Activated T-cell treated with anti-CD3 and anti-CD28 coated beads, Interleukin-2, amount 50 U/mL, for 4 hours (primary cell): ENCODE data around the gene EIF4EBP2. TPM values are rescaled to one million over a fixed set of nuclear protein-coding genes. Genes with fewer than 3 reads are reported as not detected.

Experiments used
- ATAC-seq, 2 donors: fragments of 200-7000 bp; cut with Tn5 transposase; one replicate each; pipeline ENCODE4 v1.10.0; 2021
- DNase-seq: peaks from one replicate; pipeline ENCODE4 v3.0.0-alpha.2; 2020
- H3K27me3 Mint-ChIP-seq: one replicate; pipeline ENCODE4 v1.8.0; 2021; ENCODE audit warnings: low read depth, mixed read lengths
- H3K36me3 Mint-ChIP-seq: one replicate; pipeline ENCODE4 v1.8.0; 2022; ENCODE audit warnings: mixed read lengths; ENCODE audit not compliant: insufficient read depth
- H3K4me1 Mint-ChIP-seq: one replicate; pipeline ENCODE4 v1.8.0; 2021; ENCODE audit warnings: low read depth, mixed read lengths
- H3K4me3 Mint-ChIP-seq: one replicate; pipeline ENCODE4 v1.8.0; 2021; ENCODE audit warnings: mild to moderate bottlenecking, moderate library complexity, mixed read lengths
- H3K9me3 Mint-ChIP-seq: one replicate; pipeline ENCODE4 v1.8.0; 2021; ENCODE audit warnings: mixed read lengths
- total RNA-seq, 3 donors: library from RNA; stranded (reverse); gene quantifications; one replicate each; pipeline ENCODE4 v1.2.1, GENCODE V29; 2021

EIF4EBP2 gene
- total RNA-seq, 3 donors from 2014 or later = 28.0 to 29.4 (median 28.3) TPM

- no peak for DNase-seq
- no peak for ATAC-seq
- Mint-ChIP-seq H3K4me3 (peak overlapping the region; percentile 55), H3K27me3 (no peaks in the 10 kb centered on the region), H3K4me1 (peaks cover 35% of the 10 kb centered on the region), H3K9me3 (no peaks in the 10 kb centered on the region), H3K36me3 (peaks cover 3% of the 10 kb centered on the region)
These were observed 28.8 kb downstream of the EIF4EBP2 start for GRCh38 chr10:70432561-70433263.

GRCh38 chr10:70433581-70434280 lies 29.8 kb downstream of the EIF4EBP2 start:
- Mint-ChIP-seq H3K36me3 (no peaks in the 10 kb centered on the region), H3K4me3 (no peak overlapping the region), H3K4me1 (peaks cover 35% of the 10 kb centered on the region), H3K27me3 (peaks cover 5% of the 10 kb centered on the region), H3K9me3 (no peaks in the 10 kb centered on the region)
- DNase-seq (no peak), ATAC-seq (no peak)

GRCh38 chr10:70435241-70436085 lies 31.5 kb downstream of the EIF4EBP2 start:
- DNase-seq = no peak
- H3K9me3 Mint-ChIP-seq = no peaks in the 10 kb centered on the region
- ATAC-seq = no peak
- no peak overlapping the region for H3K4me3 Mint-ChIP-seq
- H3K36me3 Mint-ChIP-seq = no peaks in the 10 kb centered on the region
- peaks cover 40% of the 10 kb centered on the region for H3K4me1 Mint-ChIP-seq
- peaks cover 18% of the 10 kb centered on the region for H3K27me3 Mint-ChIP-seq

- Mint-ChIP-seq H3K4me3 (no peak overlapping the region), H3K4me1 (peaks cover 38% of the 10 kb centered on the region), H3K27me3 (peaks cover 35% of the 10 kb centered on the region), H3K36me3 (no peaks in the 10 kb centered on the region), H3K9me3 (no peaks in the 10 kb centered on the region)
- ATAC-seq (no peak), DNase-seq (no peak)
These were observed 33.8 kb downstream of the EIF4EBP2 start for GRCh38 chr10:70437721-70438120.

GRCh38 chr10:70440296-70441160 lies 36.6 kb downstream of the EIF4EBP2 start:
- H3K9me3 Mint-ChIP-seq = no peaks in the 10 kb centered on the region
- no peaks in the 10 kb centered on the region for H3K36me3 Mint-ChIP-seq
- ATAC-seq (peak; percentile 61 to 75), DNase-seq (no peak)
- peaks cover 20% of the 10 kb centered on the region for H3K4me1 Mint-ChIP-seq
- H3K4me3 Mint-ChIP-seq = peak overlapping the region; percentile 57
- peaks cover 38% of the 10 kb centered on the region for H3K27me3 Mint-ChIP-seq

GRCh38 chr10:70441161-70441894 lies 37.4 kb downstream of the EIF4EBP2 start, which contains the start of gene NODAL:
Gene NODAL, minus strand, starts transcription at chr10:70441681. Its CDS starts 14 bp downstream, at chr10:70441667.
- H3K36me3 Mint-ChIP-seq = no peaks in the 10 kb centered on the region
- DNase-seq = no peak
- H3K4me1 Mint-ChIP-seq = peaks cover 20% of the 10 kb centered on the region
- no peaks in the 10 kb centered on the region for H3K9me3 Mint-ChIP-seq
- peak within 1 kb of the TSS; percentile 57 for H3K4me3 Mint-ChIP-seq
- peaks cover 38% of the 10 kb centered on the region for H3K27me3 Mint-ChIP-seq
- ATAC-seq = peak; percentile 59 to 67

GRCh38 chr10:70441895-70442309 lies 38.0 kb downstream of the EIF4EBP2 start:
- no peaks in the 10 kb centered on the region for H3K9me3 Mint-ChIP-seq
- no peaks in the 10 kb centered on the region for H3K36me3 Mint-ChIP-seq
- ATAC-seq (no peak), DNase-seq (no peak)
- peaks cover 20% of the 10 kb centered on the region for H3K4me1 Mint-ChIP-seq
- peaks cover 38% of the 10 kb centered on the region for H3K27me3 Mint-ChIP-seq
- peak overlapping the region; percentile 6 for H3K4me3 Mint-ChIP-seq

- DNase-seq (no peak), ATAC-seq (no peak)
- Mint-ChIP-seq H3K27me3 (peaks cover 38% of the 10 kb centered on the region), H3K36me3 (no peaks in the 10 kb centered on the region), H3K9me3 (no peaks in the 10 kb centered on the region), H3K4me1 (peaks cover 20% of the 10 kb centered on the region), H3K4me3 (no peak overlapping the region)
These were observed 38.5 kb downstream of the EIF4EBP2 start for GRCh38 chr10:70442332-70442988.

- no peak overlapping the region for H3K4me3 Mint-ChIP-seq
- H3K36me3 Mint-ChIP-seq = no peaks in the 10 kb centered on the region
- no peak for ATAC-seq
- peaks cover 20% of the 10 kb centered on the region for H3K4me1 Mint-ChIP-seq
- no peak for DNase-seq
- H3K9me3 Mint-ChIP-seq = no peaks in the 10 kb centered on the region
- H3K27me3 Mint-ChIP-seq = peaks cover 27% of the 10 kb centered on the region
These were observed 40.8 kb downstream of the EIF4EBP2 start for GRCh38 chr10:70444744-70445143.

- DNase-seq = no peak
- ATAC-seq = no peak
- H3K9me3 Mint-ChIP-seq = no peaks in the 10 kb centered on the region
- H3K27me3 Mint-ChIP-seq = peaks cover 17% of the 10 kb centered on the region
- no peak overlapping the region for H3K4me3 Mint-ChIP-seq
- H3K4me1 Mint-ChIP-seq = peaks cover 10% of the 10 kb centered on the region
- H3K36me3 Mint-ChIP-seq = no peaks in the 10 kb centered on the region
These were observed 42.0 kb downstream of the EIF4EBP2 start for GRCh38 chr10:70445718-70446657.

GRCh38 chr10:70448236-70448635 lies 44.3 kb downstream of the EIF4EBP2 start:
- no peaks in the 10 kb centered on the region for H3K36me3 Mint-ChIP-seq
- no peak for ATAC-seq
- H3K9me3 Mint-ChIP-seq = no peaks in the 10 kb centered on the region
- no peak overlapping the region for H3K4me3 Mint-ChIP-seq
- peaks cover 4% of the 10 kb centered on the region for H3K27me3 Mint-ChIP-seq
- DNase-seq = no peak
- H3K4me1 Mint-ChIP-seq = no peaks in the 10 kb centered on the region

GRCh38 chr10:70455213-70455630 lies 51.3 kb downstream of the EIF4EBP2 start:
- peaks cover 3% of the 10 kb centered on the region for H3K4me1 Mint-ChIP-seq
- no peak overlapping the region for H3K4me3 Mint-ChIP-seq
- no peak for ATAC-seq
- peaks cover 32% of the 10 kb centered on the region for H3K27me3 Mint-ChIP-seq
- DNase-seq = no peak
- H3K36me3 Mint-ChIP-seq = no peaks in the 10 kb centered on the region
- H3K9me3 Mint-ChIP-seq = no peaks in the 10 kb centered on the region
